H9 (cell line): ENCODE measurements around the gene ERC1. TPM values are rescaled to one million over a fixed set of nuclear protein-coding genes. Genes with fewer than 3 reads are reported as not detected.

Experiments
- DNase-seq: peaks from one replicate; pipeline ENCODE4 v3.0.0-alpha.2; 2017
- H2AFZ ChIP-seq: one replicate; pipeline ENCODE4 v1.6.1; 2013; ENCODE audit warnings: mild to moderate bottlenecking, low read length, control low read depth, moderate library complexity
- H2AK5ac ChIP-seq: 2 replicates; pipeline ENCODE4 v1.6.1; 2013; ENCODE audit warnings: low read length, control low read depth, mixed read lengths; ENCODE audit not compliant: insufficient read length
- H2BK120ac ChIP-seq: one replicate; pipeline ENCODE4 v1.6.1; 2013; ENCODE audit warnings: low read depth, mild to moderate bottlenecking, low read length, control low read depth, inconsistent platforms; ENCODE audit not compliant: poor library complexity, severe bottlenecking
- H2BK12ac ChIP-seq: 2 replicates; pipeline ENCODE4 v1.6.1; 2013; ENCODE audit warnings: low read length, control low read depth, mixed read lengths, low read depth; ENCODE audit not compliant: insufficient read length
- H2BK15ac ChIP-seq: 2 replicates; pipeline ENCODE4 v1.6.1; 2013; ENCODE audit warnings: low read depth, low read length, control low read depth
- H2BK20ac ChIP-seq: one replicate; pipeline ENCODE4 v1.6.1; 2013; ENCODE audit warnings: low read depth, mild to moderate bottlenecking, low read length, control low read depth, inconsistent platforms; ENCODE audit not compliant: poor library complexity, severe bottlenecking
- H2BK5ac ChIP-seq: 2 replicates; pipeline ENCODE4 v1.6.1; 2013; ENCODE audit warnings: low read length, control low read depth, mixed read lengths; ENCODE audit not compliant: insufficient read length
- H3K14ac ChIP-seq: 2 replicates; pipeline ENCODE4 v1.6.1; 2013; ENCODE audit warnings: low read length, control low read depth; ENCODE audit not compliant: insufficient read depth
- H3K18ac ChIP-seq: 2 replicates; pipeline ENCODE4 v1.6.1; 2013; ENCODE audit warnings: low read depth, mild to moderate bottlenecking, mixed read lengths, low read length, control low read depth; ENCODE audit not compliant: insufficient read length
- H3K23ac ChIP-seq: 2 replicates; pipeline ENCODE4 v1.6.1; 2013; ENCODE audit warnings: low read length, control low read depth, mixed read lengths, low read depth; ENCODE audit not compliant: insufficient read length
- H3K23me2 ChIP-seq: 2 replicates; pipeline ENCODE4 v1.6.1; 2013; ENCODE audit warnings: low read depth, mild to moderate bottlenecking, mixed read lengths, low read length, control low read depth; ENCODE audit not compliant: insufficient read length, poor library complexity, severe bottlenecking
- H3K27ac ChIP-seq: 2 replicates; pipeline ENCODE4 v1.5.1; 2013; ENCODE audit warnings: low read length, control low read depth, mixed read lengths, low read depth; ENCODE audit not compliant: insufficient read length
- H3K27me3 ChIP-seq: 2 replicates; pipeline ENCODE4 v1.6.1; 2013; ENCODE audit warnings: low read length, control low read depth, inconsistent platforms; ENCODE audit not compliant: insufficient read depth
- H3K4ac ChIP-seq: 2 replicates; pipeline ENCODE4 v1.6.1; 2013; ENCODE audit warnings: low read depth, mild to moderate bottlenecking, control low read depth, inconsistent platforms, low read length, moderate library complexity
- H3K4me1 ChIP-seq: 2 replicates; pipeline ENCODE4 v1.6.1; 2013; ENCODE audit warnings: low read length, control low read depth, inconsistent platforms; ENCODE audit not compliant: insufficient read depth
- H3K4me2 ChIP-seq: 2 replicates; pipeline ENCODE4 v1.6.1; 2013; ENCODE audit warnings: low read length, control low read depth, mixed read lengths; ENCODE audit not compliant: insufficient read length, insufficient read depth
- H3K56ac ChIP-seq: 2 replicates; pipeline ENCODE4 v1.6.1; 2013; ENCODE audit warnings: low read depth, mild to moderate bottlenecking, mixed read lengths, low read length, control low read depth; ENCODE audit not compliant: insufficient read length
- H3K79me1 ChIP-seq: 2 replicates; pipeline ENCODE4 v1.6.1; 2013; ENCODE audit warnings: low read depth, mild to moderate bottlenecking, moderate library complexity, low read length, control low read depth, inconsistent platforms; ENCODE audit not compliant: insufficient read depth, poor library complexity, severe bottlenecking
- H3K79me2 ChIP-seq: 2 replicates; pipeline ENCODE4 v1.6.1; 2013; ENCODE audit warnings: low read length, control low read depth, inconsistent platforms; ENCODE audit not compliant: insufficient read depth
- H3K9ac ChIP-seq: 2 replicates; pipeline ENCODE4 v1.6.1; 2013; ENCODE audit warnings: low read length, control low read depth, mixed read lengths; ENCODE audit not compliant: insufficient read length; ENCODE audit errors: extremely low read depth
- H3K9me3 ChIP-seq: one replicate; pipeline ENCODE4 v1.6.1; 2013; ENCODE audit warnings: low read depth, low read length, inconsistent platforms; ENCODE audit not compliant: control insufficient read depth
- H3T11ph ChIP-seq: one replicate; pipeline ENCODE4 v1.6.1; 2013; ENCODE audit warnings: mild to moderate bottlenecking, low read length, control low read depth, inconsistent platforms
- H4K20me1 ChIP-seq: one replicate; pipeline ENCODE4 v1.6.1; 2013; ENCODE audit not compliant: control insufficient read depth, insufficient read length, insufficient read depth
- H4K5ac ChIP-seq: 2 replicates; pipeline ENCODE4 v1.6.1; 2013; ENCODE audit warnings: low read depth, mild to moderate bottlenecking, mixed read lengths, low read length, control low read depth; ENCODE audit not compliant: insufficient read length
- H4K8ac ChIP-seq: replicated peaks from 2 replicates; pipeline ENCODE4 v1.6.1; 2013; ENCODE audit warnings: low read length, control low read depth, mixed read lengths, low read depth; ENCODE audit not compliant: insufficient read length
- H4K91ac ChIP-seq: 2 replicates; pipeline ENCODE4 v1.6.1; 2013; ENCODE audit warnings: low read depth, mild to moderate bottlenecking, moderate library complexity, mixed read lengths, low read length, control low read depth; ENCODE audit not compliant: insufficient read length
- H3K27ac Mint-ChIP-seq, 3 experiments: 2 replicates in 2 of 3; 3 replicates in 1 of 3; pipeline ENCODE4 v1.8.0; 2020 to 2021; ENCODE audit warnings: mixed read lengths in 3 of 3, mild to moderate bottlenecking in 1 of 3, moderate library complexity in 1 of 3
- H3K27me3 Mint-ChIP-seq: 2 replicates; pipeline ENCODE4 v1.8.0; 2021; ENCODE audit warnings: low read depth, mild to moderate bottlenecking, moderate library complexity, mixed read lengths
- H3K36me3 Mint-ChIP-seq, 3 experiments: 2 replicates in 2 of 3; 3 replicates in 1 of 3; pipeline ENCODE4 v1.8.0; 2020 to 2021; ENCODE audit warnings: low read depth in 3 of 3, mixed read lengths in 3 of 3; ENCODE audit not compliant: insufficient read depth in 1 of 3
- H3K4me1 Mint-ChIP-seq, 2 experiments: 2 replicates each; pipeline ENCODE4 v1.8.0; 2020; ENCODE audit warnings: mixed read lengths in 2 of 2
- H3K4me3 Mint-ChIP-seq, 2 experiments: 2 replicates in 1 of 2; 3 replicates in 1 of 2; pipeline ENCODE4 v1.8.0; 2020 to 2021; ENCODE audit warnings: mild to moderate bottlenecking in 2 of 2, mixed read lengths in 2 of 2, moderate library complexity in 1 of 2
- H3K9me3 Mint-ChIP-seq, 2 experiments: 2 replicates in 1 of 2; 3 replicates in 1 of 2; pipeline ENCODE4 v1.8.0; 2020; ENCODE audit warnings: mild to moderate bottlenecking in 2 of 2, mixed read lengths in 2 of 2, moderate library complexity in 1 of 2
- CTCF ChIP-seq: fragments of 200-600 bp; sonication (generic); conservative IDR thresholded peaks from 3 replicates; pipeline ENCODE4 v1.8.0; 2021; ENCODE audit warnings: antibody characterized with exemption, mild to moderate bottlenecking
- WGBS: extraction: QIAGEN DNeasy Blood & Tissue Kit; methylation state at CpG from one replicate; pipeline ENCODE4 v1.1.7; 2013; ENCODE audit warnings: missing lambda C conversion rate, low lambda C conversion rate, mixed read lengths; ENCODE audit not compliant: insufficient read length; ENCODE audit errors: extremely low coverage; 5-methylcytosine and 5-hydroxymethylcytosine counted together
- total RNA-seq: library from RNA; stranded (reverse); gene quantifications from 2 replicates; pipeline ENCODE4 v1.2.1, GENCODE V29; 2021

ERC1 gene
- total RNA-seq, 1 experiment from 2014 or later, result 51.2 TPM

- TF ChIP-seq CTCF, result peak; percentile 85
- H3K9me3 ChIP-seq, result no peaks in the 10 kb centered on the region
- H3K4me3 Mint-ChIP-seq, result no peak overlapping the region
- DNase-seq, result no peak
- H2AK5ac ChIP-seq, result no peak overlapping the region
- H3T11ph ChIP-seq, result no peak overlapping the region
- no CpG with 5 or more reads among the region's 6 CpGs for WGBS
- no peak overlapping the region for H2BK120ac ChIP-seq
- H3K27me3 ChIP-seq, result no peaks in the 10 kb centered on the region
- H3K4me1 ChIP-seq, result no peaks in the 10 kb centered on the region
- H4K20me1 ChIP-seq, result no peaks in the 10 kb centered on the region
- H4K5ac ChIP-seq, result no peak overlapping the region
- H3K23me2 ChIP-seq, result no peaks in the 10 kb centered on the region
- H3K4me1 Mint-ChIP-seq, result peaks cover 0 to 2% of the 10 kb centered on the region in 2 experiments; a peak in 1 of 4 replicates
- no peak overlapping the region for H3K27ac ChIP-seq
- no peak overlapping the region for H4K8ac ChIP-seq
- no peak overlapping the region for H2AFZ ChIP-seq
- H3K9ac ChIP-seq, result no peak overlapping the region
- H3K18ac ChIP-seq, result no peak overlapping the region
- no peak overlapping the region for H4K91ac ChIP-seq
- H3K4ac ChIP-seq, result no peak overlapping the region
- no peaks in the 10 kb centered on the region for H3K27me3 Mint-ChIP-seq
- H2BK12ac ChIP-seq, result no peak overlapping the region
- no peak overlapping the region for H3K27ac Mint-ChIP-seq
- no peak overlapping the region for H2BK20ac ChIP-seq
- H3K14ac ChIP-seq, result no peak overlapping the region
- no peak overlapping the region for H3K23ac ChIP-seq
- no peaks in the 10 kb centered on the region for H3K79me2 ChIP-seq
- no peaks in the 10 kb centered on the region for H3K9me3 Mint-ChIP-seq
- H2BK5ac ChIP-seq, result no peak overlapping the region
- no peak overlapping the region for H2BK15ac ChIP-seq
- no peak overlapping the region for H3K4me2 ChIP-seq
- peaks cover 4% of the 10 kb centered on the region for H3K79me1 ChIP-seq
- no peak overlapping the region for H3K56ac ChIP-seq
- no peaks in the 10 kb centered on the region for H3K36me3 Mint-ChIP-seq
Measured at GRCh38 chr12:1093166-1093751, 102.2 kb downstream of the ERC1 start.
